Stromal cell of bone marrow (primary cell): ENCODE results near the gene EXOG.

ENCODE experiments used
- DNase-seq: peaks from one replicate; pipeline ENCODE4 v3.0.0-alpha.2; 2012; ENCODE audit warnings: low read depth

EXOG gene

DNA sequence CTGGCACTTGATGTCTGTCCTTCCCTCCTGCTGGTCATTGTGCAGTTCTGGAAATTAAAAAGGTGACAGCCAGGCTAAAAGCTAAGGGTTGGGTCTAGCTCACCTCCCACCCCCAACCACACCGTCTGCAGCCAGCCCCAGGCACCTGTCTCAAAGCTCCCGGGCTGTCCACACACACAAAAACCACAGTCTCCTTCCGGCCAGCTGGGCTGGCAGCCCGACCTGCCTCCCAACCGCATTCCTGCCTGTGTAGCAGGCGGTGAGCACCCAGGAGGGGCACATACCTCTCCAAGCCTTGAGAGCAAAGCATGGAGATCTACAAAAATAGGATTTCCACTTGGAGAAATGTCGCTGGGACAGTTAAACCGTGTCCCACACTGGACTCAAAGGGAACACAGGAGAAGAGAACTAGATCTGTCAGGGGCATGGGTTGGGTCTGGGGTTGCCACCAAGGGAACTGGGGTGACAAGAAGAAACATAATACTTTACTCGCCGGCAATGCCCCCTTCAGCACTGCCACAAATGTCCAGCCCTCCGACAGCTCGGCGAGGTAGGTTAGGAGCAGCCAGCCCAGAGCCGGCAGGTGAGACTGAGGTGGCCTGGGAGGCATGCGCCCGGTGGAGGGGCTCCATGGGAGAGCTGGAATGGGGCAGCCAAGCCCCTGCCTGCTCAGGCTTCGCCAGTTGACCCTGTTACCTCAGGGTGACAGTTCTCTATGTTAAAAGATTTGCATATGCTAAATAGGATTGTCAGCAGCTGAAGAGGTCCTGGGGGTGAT lies 52.2 kb downstream of the EXOG start:
- DNase-seq, result no peak

DNA sequence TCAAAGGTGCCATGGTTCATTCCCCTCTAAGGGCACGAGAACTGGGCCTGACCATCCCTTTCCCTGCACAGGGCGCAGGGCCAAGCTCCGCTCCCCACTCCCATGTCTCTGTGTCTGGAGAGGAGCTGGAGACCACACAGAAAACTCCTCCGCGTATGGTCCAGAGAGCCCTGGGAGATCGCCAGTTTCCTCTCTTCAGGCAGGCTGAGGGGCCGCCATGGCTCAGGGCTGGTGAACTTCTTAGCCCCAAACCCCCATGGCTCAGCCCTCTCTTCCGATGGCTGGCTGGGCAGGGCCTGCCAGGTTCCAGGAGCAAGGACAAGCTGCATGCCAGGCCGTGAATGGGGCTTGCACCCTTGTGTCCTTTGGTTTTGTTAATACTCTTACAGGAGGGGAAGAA lies 52.9 kb downstream of the EXOG start:
- no peak for DNase-seq

DNA sequence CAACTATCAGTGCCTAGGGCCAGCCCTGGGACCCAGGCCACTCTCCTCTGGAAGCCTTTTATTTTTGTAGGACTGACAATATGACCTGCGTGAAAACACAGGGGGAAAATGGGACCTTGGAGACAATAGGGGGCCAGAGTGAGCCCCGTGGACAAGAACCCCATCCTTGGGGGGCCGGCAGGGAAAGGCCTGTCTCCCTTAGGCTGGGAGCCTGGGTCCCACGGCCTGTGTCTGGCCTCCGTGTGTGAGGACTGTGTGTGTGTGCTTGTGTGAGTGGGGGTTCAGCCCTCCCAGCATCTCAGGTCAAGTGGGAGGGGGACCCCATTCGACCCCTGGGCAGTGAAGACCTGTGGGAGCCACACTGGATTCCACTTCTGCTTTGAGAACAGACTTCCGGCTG lies 53.3 kb downstream of the EXOG start:
- DNase-seq, result no peak

DNA sequence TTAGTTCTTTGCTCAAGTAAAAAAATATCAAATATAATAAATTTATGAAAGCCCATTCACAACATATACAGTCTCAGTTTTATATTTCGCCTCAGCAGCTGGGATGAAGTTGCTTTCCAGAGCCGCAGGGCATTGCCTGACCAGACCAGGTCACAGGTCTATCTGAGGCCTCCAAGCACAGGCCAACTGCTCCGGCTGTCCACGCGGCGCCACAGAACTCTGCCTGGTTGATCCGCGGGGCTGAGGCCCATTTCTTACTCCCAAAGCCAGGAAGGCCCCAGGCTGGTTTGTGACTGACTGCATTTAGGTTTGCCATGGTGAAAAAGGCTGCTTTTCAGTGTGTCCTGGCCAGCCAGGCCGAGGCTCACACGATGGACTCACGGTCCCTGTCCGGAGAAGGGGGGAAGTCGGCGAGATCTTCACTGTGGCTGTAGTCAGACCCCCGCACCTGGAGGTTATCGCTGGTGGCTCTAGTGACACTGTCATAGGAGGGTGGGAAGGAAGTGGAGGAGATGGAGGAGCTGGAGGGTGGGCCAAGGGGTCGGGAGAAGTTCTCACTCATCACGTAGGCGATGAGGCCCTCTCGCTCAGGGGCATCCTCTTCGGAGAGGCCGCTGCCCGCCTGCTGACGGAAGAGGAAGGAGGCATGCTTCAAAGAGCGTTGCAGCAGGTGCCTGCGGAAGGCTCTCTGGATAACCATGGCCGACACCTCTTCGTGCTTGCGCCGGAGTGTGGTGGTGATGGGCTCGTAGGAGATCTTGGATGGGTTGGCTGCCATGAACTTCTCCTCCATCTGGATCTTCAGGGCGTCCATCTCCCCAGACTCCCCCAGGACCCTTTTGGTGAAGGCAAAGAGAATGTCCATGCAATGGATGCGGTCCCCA lies 54.1 kb downstream of the EXOG start:
- no peak for DNase-seq

DNA sequence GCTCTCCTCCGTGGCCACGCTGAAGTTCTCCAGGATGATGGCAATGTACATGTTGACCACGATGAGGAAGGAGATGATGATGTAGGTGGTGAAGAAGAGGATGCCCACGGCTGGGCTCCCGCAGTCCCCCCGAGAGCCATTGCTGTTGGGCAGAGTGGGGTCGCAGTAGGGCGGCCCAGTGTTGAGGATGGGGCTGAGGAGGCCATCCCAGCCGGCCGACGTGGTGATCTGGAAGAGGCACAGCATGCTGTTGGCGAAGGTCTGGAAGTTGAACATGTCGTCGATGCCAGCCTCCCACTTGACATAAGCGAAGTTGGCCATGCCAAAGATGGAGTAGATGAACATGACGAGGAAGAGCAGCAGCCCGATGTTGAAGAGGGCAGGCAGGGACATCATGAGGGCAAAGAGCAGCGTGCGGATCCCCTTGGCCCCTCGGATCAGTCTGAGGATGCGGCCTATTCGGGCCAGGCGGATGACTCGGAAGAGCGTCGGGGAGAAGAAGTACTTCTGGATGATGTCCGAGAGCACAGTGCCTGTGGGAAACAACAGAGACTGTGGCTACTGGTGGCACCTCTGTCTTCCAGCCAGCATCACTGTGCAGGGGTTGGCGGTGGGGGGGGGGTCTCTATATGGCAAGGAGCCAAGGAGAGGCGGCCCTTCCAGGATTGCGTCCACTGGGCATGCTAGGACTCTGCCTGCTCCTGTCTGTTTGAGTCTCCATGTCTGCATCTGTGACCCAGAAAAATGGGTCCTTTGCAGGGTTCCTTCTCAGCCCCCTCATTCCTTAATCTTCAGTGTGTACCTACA lies 55.1 kb downstream of the EXOG start:
- no peak for DNase-seq

DNA sequence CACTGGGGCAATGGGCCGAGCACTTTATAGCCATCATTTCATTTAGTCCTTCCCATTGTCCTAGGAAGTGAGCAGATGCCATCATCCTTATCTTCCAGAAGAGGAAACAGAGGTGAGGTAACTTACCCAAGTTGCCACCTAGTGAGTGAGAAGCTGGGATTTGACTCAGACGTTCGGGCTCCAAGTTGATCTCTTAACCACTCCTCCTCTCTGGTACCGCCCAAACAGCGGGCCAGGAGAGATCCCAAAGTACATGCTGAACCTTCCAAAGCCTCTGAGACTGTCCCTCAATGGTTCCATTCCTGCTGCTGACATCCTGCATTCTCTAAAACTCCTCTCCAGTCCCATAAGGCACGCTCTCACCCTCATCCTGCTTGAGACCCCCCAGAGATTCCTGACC lies 56.2 kb downstream of the EXOG start:
- DNase-seq, result no peak

DNA sequence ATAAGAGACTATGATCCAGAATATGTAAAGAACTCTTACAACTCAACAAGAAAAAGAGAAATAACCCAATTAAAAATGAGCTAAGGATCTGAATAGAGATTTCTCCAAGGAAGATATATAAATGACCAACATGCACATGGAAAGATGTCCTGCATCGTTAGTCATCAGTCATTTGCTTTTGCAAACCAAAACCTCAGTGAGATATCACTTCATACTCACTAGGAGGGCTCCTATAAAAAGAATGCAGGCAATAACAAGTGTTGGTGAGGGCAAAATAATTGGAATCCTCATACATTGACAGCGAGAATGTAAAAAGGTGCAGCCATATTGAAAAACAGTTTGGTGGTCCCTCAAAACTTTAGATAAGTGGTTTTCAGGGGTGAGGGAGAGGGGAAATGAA lies 56.9 kb downstream of the EXOG start:
- no peak for DNase-seq

DNA sequence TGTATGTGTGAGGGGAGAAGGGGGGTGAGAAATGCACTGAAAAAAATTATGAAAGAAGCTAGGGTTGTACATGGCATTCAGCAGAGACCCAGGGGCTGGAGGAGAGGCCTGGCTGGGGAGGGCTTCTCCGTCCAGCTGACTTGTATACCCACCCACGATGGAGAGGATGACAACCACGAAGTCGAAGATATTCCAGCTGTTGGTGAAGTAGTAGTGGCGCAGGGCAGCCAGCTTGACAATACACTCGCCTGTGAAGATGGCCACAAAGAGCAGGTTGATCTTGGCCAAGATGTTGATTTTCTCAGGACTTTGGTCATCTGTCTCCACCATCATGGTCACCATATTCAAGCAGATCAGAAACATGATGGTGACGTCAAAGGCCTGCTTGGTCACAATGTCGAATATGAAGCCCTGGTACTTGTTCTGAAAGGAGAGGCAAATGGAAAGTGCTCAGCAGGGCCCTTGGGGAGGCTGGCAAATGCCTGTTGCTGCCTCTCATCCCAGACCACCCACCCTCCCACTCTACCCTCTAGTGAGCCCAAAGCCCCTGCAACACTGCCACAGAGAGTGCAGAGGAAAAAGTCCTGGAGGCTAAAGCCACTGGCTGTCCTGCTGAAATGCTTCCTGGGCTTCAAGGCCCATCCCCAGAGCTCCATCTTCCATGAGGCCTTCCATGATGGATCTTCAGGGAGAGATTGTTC lies 58.1 kb downstream of the EXOG start:
- DNase-seq, result no peak

DNA sequence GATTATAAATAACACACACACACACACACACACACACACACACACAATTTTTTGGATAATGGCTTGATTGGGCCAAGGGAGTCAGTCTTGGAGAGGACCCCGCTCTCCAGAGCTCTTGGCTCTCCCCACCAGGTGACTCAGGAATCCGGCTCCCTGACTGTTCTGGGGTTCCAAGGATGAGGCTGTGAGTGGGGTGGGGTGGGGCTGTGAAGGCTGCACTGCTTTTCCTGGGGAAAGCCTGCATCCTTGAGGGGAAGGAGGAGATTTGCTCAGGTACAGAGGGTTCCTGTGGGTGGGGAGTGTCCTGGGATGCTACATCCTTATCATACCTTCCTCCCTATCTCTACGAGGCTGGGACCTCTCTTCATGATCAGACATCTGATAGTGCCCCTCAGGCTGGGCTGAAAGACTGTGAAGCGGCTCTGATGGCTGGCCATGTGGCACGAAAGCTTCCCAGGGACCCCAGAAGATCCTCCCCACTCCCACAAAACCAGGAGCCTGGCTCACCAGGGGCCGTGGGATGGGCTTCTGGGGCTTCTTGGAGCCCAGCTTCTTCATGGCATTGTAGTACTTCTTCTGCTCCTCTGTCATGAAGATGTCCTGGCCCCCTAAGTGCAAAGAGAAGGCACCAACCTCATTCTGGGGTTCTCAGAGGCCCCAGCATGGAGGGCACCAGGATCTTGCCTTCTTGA lies 59.2 kb downstream of the EXOG start:
- DNase-seq, result no peak

DNA sequence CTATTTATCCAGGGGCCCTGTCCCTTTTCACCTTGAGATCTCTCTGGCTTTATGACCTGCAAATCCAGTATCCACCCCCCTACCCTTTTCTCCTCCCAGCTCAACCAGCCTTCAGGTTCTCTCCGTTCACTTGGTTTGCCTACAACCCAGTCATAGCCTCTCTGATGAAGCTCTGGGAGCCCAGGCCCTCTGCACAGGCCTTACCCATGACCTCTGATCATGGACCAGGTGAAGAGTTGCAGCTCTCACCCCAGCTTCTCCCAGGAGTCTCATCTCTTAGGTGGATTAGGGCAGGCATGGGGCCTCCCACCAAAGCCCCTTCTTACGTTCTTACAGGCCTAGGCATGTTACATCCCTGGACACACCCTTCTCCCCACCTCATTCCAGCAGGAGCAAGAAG lies 59.8 kb downstream of the EXOG start:
- DNase-seq, result no peak

DNA sequence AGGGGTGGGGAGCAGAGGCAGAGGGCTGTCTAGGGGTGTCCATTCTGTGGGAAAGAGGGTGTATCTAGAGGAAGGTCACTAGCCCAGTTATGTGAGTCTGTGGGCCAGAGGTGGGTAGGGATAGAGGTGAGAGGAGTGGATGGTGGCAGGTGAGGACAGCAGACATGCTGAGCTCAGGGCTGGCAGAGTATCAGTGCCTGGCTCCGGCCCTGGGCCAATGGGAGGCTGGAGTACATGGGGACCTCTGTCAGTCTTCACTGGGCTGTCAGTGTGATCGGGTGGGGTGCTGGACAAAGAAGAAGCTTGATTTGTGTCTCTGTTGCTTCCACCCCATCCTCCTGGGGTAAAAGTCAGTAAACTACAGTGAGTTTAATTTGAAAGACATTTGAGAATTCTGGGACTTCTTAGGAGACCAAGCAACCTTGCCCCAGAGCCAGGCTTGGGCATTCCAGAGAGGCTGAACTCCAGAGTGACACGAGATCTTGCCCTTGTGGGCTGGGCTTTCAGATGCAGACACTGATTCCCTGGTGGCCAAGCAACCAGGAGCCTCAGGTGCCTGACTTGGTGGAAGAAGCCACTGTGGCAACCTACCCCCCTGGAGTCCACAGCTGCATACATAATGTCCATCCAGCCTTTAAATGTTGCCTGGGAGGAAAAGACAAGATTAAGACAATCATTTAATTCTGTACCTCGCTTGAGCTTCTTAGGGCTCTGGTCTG lies 60.7 kb downstream of the EXOG start:
- no peak for DNase-seq

DNA sequence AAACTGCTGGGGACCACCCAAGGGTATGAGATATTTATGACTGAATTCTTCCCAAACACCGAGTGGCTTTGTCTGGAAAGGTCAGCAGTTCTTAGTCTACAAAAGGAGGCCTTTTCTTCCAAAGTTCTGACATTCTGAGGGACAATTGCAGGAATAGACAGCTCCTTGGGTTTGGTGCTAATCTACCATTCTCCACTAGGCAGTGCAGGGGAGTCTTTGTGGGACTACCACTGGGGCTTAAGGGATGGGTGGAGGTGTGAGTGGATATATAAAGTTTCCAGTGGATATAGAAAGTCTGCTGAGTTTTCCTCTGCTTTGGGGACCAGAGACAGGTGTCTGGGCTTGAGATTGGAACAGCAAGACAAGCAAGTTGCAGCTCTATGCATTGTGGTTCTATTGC lies 62.7 kb downstream of the EXOG start:
- no peak for DNase-seq

DNA sequence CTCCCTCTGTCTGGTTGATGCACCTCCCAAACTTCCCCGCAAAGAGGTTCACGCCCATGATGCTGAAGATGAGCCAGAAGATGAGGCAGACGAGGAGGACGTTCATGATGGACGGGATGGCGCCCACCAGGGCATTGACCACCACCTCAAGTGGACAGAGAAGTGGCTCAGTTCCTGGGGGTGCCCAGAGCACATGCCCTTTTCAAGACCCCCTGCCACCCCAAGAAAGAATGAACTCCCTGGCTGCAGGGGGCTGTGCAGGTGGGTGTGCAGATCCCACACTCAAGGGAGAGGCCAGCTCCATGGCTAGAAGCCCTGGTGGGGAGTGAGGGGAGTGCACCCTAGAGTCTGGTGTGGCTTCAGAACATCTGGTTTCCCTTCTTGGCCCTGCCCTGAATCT lies 64.1 kb downstream of the EXOG start:
- DNase-seq, result no peak

DNA sequence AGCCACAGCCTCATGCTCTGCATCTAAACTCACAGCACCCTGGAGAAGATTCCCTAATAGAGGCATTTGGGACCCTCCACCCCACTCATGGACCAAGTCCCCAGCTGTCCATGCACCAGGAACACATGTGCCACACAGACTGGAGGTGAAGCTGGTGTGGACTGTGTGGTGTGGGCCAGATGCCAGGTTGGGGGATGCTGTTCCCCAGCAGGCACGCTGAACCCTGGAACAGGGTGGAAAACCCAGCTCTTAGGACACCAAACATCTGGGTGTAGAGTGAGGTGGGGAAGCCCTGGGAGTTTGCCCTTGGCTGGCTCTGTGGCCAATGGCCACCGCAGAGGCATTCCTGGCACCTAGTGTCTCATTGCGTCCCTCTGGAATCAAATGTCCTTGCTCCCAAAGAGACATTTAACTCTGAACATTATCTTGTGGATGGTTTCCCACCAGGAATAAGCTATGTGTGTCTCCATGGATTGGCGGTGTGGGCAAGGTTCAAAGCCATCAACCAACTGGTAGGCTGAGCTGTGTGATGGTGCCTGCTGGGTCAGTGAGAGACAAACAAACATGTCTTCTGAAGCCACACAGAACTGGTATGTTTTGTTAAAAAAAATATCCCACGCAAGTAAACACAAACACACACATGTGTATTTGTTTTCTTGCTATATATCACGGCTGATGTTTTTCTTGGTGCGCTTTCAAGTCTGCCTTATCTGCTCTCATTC lies 65.0 kb downstream of the EXOG start:
- no peak for DNase-seq

DNA sequence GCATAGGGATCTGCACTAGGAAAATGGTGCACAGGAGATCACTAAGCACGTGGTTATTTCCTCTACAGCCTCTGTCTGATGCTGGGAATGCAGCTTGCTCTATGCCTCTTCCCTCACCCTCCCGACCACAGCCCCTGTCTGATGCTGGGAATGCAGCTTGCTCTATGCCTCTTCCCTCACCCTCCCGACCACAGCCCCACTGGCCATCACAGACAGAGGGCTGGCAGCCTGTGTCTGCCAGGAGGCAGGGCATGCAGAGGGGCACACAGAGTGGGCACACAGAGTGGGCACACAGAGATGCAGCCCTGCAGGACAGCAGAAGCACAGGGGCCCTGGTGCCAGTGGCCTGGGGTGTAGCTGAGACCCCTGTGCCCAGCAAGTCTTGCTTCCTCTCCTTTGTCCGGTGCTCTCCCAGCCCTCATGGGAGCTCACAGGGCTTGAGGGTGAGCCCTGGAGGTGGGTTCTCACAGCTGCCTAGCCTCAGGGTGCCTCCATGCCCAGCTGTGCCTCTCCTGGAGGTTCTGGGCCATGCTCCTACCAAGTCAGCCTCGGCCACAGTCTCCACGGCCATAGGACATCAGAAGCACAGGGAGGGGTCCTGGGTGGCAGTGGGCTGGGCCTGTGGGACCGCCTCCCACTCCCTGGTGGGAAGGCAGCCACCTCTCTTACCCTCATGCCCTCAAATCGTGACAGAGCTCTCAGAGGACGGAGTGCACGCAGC lies 65.8 kb downstream of the EXOG start:
- DNase-seq, result no peak

DNA sequence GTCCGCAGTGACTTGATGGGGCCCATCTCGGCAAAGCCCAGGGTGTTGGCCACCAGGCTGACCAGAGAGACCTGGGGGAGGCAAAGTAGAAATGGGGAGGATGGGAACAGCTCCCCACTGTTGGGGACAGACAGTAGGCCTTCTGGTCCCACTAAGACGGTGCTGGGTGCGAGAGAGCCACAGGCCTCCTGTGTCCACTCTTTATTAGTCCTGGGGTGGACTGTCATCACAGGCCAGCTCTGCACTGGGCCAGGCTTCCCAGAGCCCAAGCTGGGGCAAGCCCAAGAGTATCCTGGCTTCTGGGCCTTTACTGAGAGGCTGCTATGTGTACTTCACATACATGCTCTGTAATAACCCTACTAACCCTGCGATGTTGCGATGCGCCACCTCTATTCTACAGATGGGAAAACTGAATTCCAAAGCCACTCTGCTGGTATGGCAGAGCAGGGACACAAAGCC lies 66.4 kb downstream of the EXOG start:
- DNase-seq, result no peak

DNA sequence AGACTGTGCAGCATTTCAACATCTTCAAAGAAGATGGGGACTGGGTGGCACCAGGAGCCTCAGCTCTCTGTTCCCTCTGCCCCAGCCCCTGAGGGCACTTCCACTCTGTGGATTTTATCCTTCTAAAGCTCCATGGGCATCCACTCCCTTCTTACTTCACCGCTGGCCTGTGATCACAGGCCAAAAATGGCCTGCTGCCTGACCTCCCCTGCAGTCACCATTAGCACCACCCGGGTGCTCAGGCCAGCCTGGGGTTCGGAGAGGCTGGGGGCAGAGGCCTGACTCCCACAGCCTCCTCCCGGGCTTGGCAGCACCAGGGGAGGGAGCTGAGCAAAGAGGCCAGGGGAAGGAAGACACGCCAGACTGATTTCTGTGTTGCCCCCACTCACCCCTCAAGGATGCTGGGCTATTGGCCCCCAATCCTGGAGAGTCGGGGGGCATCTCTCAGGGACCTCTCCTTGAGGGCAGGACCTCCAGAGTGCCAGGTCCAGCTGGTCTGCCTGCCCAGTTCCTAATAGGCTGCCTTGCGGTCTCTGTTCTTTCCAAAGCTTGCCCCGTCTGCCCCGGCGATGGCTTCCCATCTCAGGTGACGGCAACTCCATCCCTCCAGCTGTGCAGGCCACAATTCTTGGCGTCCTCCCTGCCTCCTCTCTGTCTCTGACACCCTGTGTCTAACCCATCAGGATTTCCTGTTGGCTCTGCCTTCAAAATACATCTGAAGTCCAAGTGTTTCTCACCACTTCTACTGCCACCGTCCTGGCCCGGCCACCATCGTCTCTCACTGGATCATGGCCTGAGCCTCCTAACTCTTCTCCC lies 67.1 kb downstream of the EXOG start:
- no peak for DNase-seq

DNA sequence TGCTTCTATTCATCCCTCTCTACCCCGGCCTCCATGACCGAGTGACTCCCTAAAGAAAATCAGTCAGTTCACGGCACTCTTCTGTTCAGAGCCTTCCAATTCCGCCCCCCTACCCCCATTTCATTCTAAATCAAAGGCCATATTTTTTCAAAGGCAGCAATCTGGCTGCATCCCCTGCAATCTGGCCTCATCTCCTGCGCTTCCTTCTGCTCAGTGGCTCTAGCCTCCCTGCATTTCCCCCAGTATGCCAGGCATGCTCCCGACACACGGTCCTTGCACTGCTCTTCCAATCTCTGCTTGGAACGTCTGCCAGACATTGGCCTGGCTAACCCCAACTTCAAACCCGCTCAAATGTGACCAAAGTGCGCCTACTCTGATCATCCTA lies 67.7 kb downstream of the EXOG start:
- DNase-seq, result no peak
